Measurements from ENCODE around the gene PLCG1. TPM values are rescaled to one million over a fixed set of nuclear protein-coding genes. Genes with fewer than 3 reads are reported as not detected.

PLCG1 gene
- polyA plus RNA-seq, 1 donor (not counting 4 experiments of a cell fraction or from before 2014, with no cell fraction given): 41.5 TPM

DNA sequence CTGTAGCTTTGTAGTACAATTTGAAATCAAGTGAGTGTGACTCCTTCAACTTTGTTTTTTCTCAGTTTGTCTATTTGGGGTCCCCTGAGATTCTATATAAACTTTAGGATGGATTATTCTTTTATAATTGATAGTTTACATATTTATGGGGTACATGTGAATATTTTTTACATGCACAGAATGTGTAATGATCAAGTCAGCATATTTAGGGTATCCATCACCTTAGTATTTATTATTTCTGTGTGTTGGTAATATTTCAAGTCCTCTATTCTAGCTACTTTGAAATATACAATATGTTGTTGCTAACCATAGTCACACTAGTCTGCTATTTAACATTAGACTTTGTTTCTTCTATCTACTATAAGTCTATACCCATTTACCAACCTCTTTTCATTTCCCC is 50.3 kb downstream of the PLCG1 start:
- Histone ChIP-seq H2AFZ (ENCODE audit: control insufficient read depth, low read length) (no peak overlapping the region), H3K79me2 (ENCODE audit: control insufficient read depth, insufficient read depth, low read length) (no peaks in the 10 kb centered on the region), H3K36me3 (ENCODE audit: control insufficient read depth in 2 of 2, extremely low read depth in 1 of 2, insufficient read depth in 2 of 2, low read length in 2 of 2) (peaks cover 1 to 3% of the 10 kb centered on the region in 2 experiments), H3K9ac (ENCODE audit: control insufficient read depth, extremely low read depth, insufficient read depth, low read length) (no peak overlapping the region), H3K27ac (ENCODE audit: control insufficient read depth, insufficient read depth, low read length) (no peak overlapping the region), H4K20me1 (ENCODE audit: control insufficient read depth, extremely low read depth, insufficient read depth, low read length) (no peaks in the 10 kb centered on the region), H3K27me3 (ENCODE audit: control insufficient read depth, extremely low read depth, insufficient read depth, low read length) (no peaks in the 10 kb centered on the region), H3K4me1 (ENCODE audit: control insufficient read depth, extremely low read depth, insufficient read depth, low read length) (peaks cover 3% of the 10 kb centered on the region), H3K4me3 (ENCODE audit: control insufficient read depth in 2 of 3, extremely low read depth in 1 of 3, insufficient read depth in 2 of 3, low read depth in 1 of 3, low read length in 3 of 3) (no peak overlapping the region), H3K9me3 (ENCODE audit: control insufficient read depth, low read depth, low read length) (no peaks in the 10 kb centered on the region), H3K9me1 (ENCODE audit: control insufficient read depth, extremely low read depth, insufficient read depth, low read length) (no peaks in the 10 kb centered on the region), H3K4me2 (ENCODE audit: control insufficient read depth, extremely low read depth, insufficient read depth, low read depth, low read length) (no peak overlapping the region)
- TF ChIP-seq EZH2 (IDR thresholded peaks at IDR 0.05; ENCODE audit: low read length): no peak
- TF ChIP-seq, protein P1, sequence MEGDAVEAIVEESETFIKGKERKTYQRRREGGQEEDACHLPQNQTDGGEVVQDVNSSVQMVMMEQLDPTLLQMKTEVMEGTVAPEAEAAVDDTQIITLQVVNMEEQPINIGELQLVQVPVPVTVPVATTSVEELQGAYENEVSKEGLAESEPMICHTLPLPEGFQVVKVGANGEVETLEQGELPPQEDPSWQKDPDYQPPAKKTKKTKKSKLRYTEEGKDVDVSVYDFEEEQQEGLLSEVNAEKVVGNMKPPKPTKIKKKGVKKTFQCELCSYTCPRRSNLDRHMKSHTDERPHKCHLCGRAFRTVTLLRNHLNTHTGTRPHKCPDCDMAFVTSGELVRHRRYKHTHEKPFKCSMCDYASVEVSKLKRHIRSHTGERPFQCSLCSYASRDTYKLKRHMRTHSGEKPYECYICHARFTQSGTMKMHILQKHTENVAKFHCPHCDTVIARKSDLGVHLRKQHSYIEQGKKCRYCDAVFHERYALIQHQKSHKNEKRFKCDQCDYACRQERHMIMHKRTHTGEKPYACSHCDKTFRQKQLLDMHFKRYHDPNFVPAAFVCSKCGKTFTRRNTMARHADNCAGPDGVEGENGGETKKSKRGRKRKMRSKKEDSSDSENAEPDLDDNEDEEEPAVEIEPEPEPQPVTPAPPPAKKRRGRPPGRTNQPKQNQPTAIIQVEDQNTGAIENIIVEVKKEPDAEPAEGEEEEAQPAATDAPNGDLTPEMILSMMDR (optimal IDR thresholded peaks at IDR 0.05 in 1 of 3, IDR thresholded peaks at IDR 0.05 in 1 of 3, conservative IDR thresholded peaks at IDR 0.05 in 1 of 3; ENCODE audit: extremely low read depth in 1 of 3, insufficient read depth in 2 of 3, low read length in 3 of 3): no peak
- FAIRE-seq (no peak), DNase-seq (ENCODE audit: low read depth, low spot score) (no peak)
- dilution Hi-C loops (cut with MboI; ENCODE audit: extremely low pct_ligation_motif_present, low sequenced_read_pairs): no loop called here

DNA sequence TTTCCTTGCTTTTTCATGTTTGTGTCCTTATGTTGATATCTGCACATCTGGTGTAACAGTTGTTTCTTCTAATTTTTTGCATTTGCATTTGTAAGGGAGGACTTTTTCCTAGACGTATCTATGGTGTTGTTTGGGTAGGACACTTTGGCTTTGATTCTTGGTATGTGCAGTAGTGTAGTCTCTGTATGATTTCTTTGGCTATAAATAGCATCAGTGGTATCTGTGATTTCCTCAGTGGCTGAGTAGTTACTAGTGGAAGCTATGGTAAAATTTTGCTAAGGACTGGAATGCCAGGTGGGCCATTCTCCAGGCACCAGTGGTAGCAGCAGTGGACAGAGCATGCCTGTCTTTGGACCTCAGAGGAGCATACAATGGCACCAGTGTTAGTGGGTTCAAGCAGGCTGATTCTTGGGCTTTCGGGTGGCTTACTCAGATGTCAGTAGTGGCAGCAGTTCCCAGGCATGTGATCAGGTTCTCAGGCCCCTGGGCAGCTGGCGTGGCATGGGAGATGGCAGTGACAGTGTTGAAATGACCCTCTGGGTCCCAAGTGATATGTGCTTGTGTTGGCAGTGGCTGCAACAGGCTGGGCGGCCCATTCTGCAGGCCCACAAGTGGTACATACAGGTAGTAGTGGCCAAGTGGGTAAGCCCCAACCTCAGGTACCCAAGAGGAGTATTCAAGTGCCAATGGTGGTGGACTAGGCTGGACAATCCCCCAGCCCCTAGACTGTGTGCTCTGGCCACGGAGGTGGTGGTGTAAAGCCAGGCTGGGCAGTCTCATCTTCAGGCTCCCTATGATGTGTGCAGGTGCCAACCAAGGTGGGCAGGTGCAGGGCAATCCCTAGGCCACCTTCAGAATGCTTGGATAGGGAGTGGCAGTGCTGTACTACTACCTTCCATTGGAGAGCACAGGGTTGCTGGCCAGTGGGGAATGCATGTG is 54.5 kb downstream of the PLCG1 start:
- no peak for DNase-seq (ENCODE audit: low read depth, low spot score)

More for the DNA sequence above, 54.5 kb downstream of the PLCG1 start:
- Histone ChIP-seq H3K79me2 (ENCODE audit: control insufficient read depth, insufficient read depth, low read length) (no peaks in the 10 kb centered on the region), H3K4me1 (ENCODE audit: control insufficient read depth, extremely low read depth, insufficient read depth, low read length) (no peaks in the 10 kb centered on the region), H3K4me2 (ENCODE audit: control insufficient read depth, extremely low read depth, insufficient read depth, low read depth, low read length) (no peak overlapping the region), H3K9me3 (ENCODE audit: control insufficient read depth, low read depth, low read length) (no peaks in the 10 kb centered on the region), H3K9me1 (ENCODE audit: control insufficient read depth, extremely low read depth, insufficient read depth, low read length) (no peaks in the 10 kb centered on the region), H3K4me3 (ENCODE audit: control insufficient read depth in 2 of 3, extremely low read depth in 1 of 3, insufficient read depth in 2 of 3, low read depth in 1 of 3, low read length in 3 of 3) (no peak overlapping the region), H2AFZ (ENCODE audit: control insufficient read depth, low read length) (no peak overlapping the region), H3K27me3 (ENCODE audit: control insufficient read depth, extremely low read depth, insufficient read depth, low read length) (no peaks in the 10 kb centered on the region), H4K20me1 (ENCODE audit: control insufficient read depth, extremely low read depth, insufficient read depth, low read length) (no peaks in the 10 kb centered on the region), H3K36me3 (ENCODE audit: control insufficient read depth in 2 of 2, extremely low read depth in 1 of 2, insufficient read depth in 2 of 2, low read length in 2 of 2) (no peaks in the 10 kb centered on the region), H3K27ac (ENCODE audit: control insufficient read depth, insufficient read depth, low read length) (no peak overlapping the region), H3K9ac (ENCODE audit: control insufficient read depth, extremely low read depth, insufficient read depth, low read length) (no peak overlapping the region)
- FAIRE-seq: no peak
- TF ChIP-seq, protein P1 (optimal IDR thresholded peaks at IDR 0.05 in 1 of 3, IDR thresholded peaks at IDR 0.05 in 1 of 3, conservative IDR thresholded peaks at IDR 0.05 in 1 of 3; ENCODE audit: extremely low read depth in 1 of 3, insufficient read depth in 2 of 3, low read length in 3 of 3): no peak
- dilution Hi-C loops (cut with MboI; ENCODE audit: extremely low pct_ligation_motif_present, low sequenced_read_pairs): no loop called here
